Kidney tubule cell (primary cell): ENCODE measurements around the gene HES6.

ENCODE experiments used
- DNase-seq: peaks from one replicate; pipeline ENCODE4 v3.0.0-alpha.2; 2018; ENCODE audit warnings: low spot score

Gene HES6

GRCh38 chr2:238233625-238234024, 6.2 kb downstream of the HES6 start:
- no peak for DNase-seq

GRCh38 chr2:238231809-238232208, 8.0 kb downstream of the HES6 start:
- DNase-seq: no peak

GRCh38 chr2:238231251-238231793, 8.5 kb downstream of the HES6 start:
- peak; percentile 63 for DNase-seq

GRCh38 chr2:238230699-238231098, 9.1 kb downstream of the HES6 start:
- no peak for DNase-seq

- DNase-seq: no peak
Measured at GRCh38 chr2:238228700-238229099, 11.1 kb downstream of the HES6 start.

GRCh38 chr2:238227587-238228032, 12.2 kb downstream of the HES6 start:
- no peak for DNase-seq

GRCh38 chr2:238226698-238227586, 12.9 kb downstream of the HES6 start:
- DNase-seq: no peak

- DNase-seq: no peak
Measured at GRCh38 chr2:238225911-238226697, 13.7 kb downstream of the HES6 start.

GRCh38 chr2:238225121-238225520, 14.7 kb downstream of the HES6 start:
- DNase-seq: no peak

- DNase-seq: no peak
Measured at GRCh38 chr2:238224356-238225035, 15.3 kb downstream of the HES6 start.

GRCh38 chr2:238220892-238221521, 18.8 kb downstream of the HES6 start:
- DNase-seq: peak; percentile 19

GRCh38 chr2:238220274-238220891, 19.5 kb downstream of the HES6 start:
- DNase-seq: no peak

GRCh38 chr2:238216651-238217184, 23.1 kb downstream of the HES6 start:
- no peak for DNase-seq

- DNase-seq: no peak
Measured at GRCh38 chr2:238207006-238207405, 32.8 kb downstream of the HES6 start.

- DNase-seq: no peak
Measured at GRCh38 chr2:238203973-238204683, 35.7 kb downstream of the HES6 start.

GRCh38 chr2:238203094-238203972, 36.5 kb downstream of the HES6 start, which contains the start of gene ILKAP:
ILKAP (minus strand) TSS chr2:238203695; CDS start chr2:238203553, 142 bp downstream.
- peak; percentile 89 for DNase-seq

- peak; percentile 17 for DNase-seq
Measured at GRCh38 chr2:238202326-238203093, 37.3 kb downstream of the HES6 start.

GRCh38 chr2:238190445-238190844, 49.4 kb downstream of the HES6 start:
- no peak for DNase-seq
